Caco-2 (cell line): Measurements from ENCODE around the gene ZSWIM5. TPM values are rescaled to one million over a fixed set of nuclear protein-coding genes. Genes with fewer than 3 reads are reported as not detected.

Source experiments
- BruUV-seq: library from RNA; stranded (reverse); fragments of 400-500 nt; replicated peaks from 2 replicates; lab custom pipeline; 2021; lab: Mats Ljungman, UMichigan
- CTCF ChIA-PET: fragments of 300-600 bp; sonication (Branson Sonifier 250); formaldehyde crosslinking; loops from one replicate; lab custom pipeline; 2022; ENCODE audit warnings: antibody characterized with exemption; lab: Charles Lee
- POLR2A ChIA-PET: fragments of 300-600 bp; sonication (Branson Sonifier 250); formaldehyde crosslinking; loops from one replicate; lab custom pipeline; 2022; ENCODE audit warnings: antibody characterized with exemption; lab: Charles Lee
- DNase-seq, 2 experiments: peaks; one replicate each; pipeline versions ENCODE4 v3.0.0 to v3.0.0-alpha.2; 2020 to 2022
- H3K27me3 ChIP-seq: replicated peaks from 2 replicates; pipeline ENCODE4 v1.6.0; 2011; ENCODE audit warnings: low read length; ENCODE audit not compliant: control insufficient read depth, insufficient read depth
- H3K36me3 ChIP-seq: 2 replicates; pipeline ENCODE4 v1.5.1; 2011; ENCODE audit warnings: low read length; ENCODE audit not compliant: control insufficient read depth, insufficient read depth
- H3K4me1 ChIP-seq: fragments of 250-450 bp; sonication (Bioruptor Pico); 2 replicates; pipeline ENCODE4 v1.5.1; 2020; ENCODE audit warnings: mild to moderate bottlenecking
- H3K4me3 ChIP-seq: 2 replicates; pipeline ENCODE4 v1.5.1; 2011; ENCODE audit warnings: low read depth, mild to moderate bottlenecking, control low read depth, low read length
- H3K9me3 ChIP-seq: fragments of 250-450 bp; sonication (Bioruptor Pico); 2 replicates; pipeline ENCODE4 v1.5.1; 2020; ENCODE audit warnings: mild to moderate bottlenecking, moderate library complexity
- H3K27ac Mint-ChIP-seq: one replicate; pipeline ENCODE4 v1.8.0; 2022; ENCODE audit warnings: mixed read lengths; ENCODE audit not compliant: unreplicated experiment
- H3K27me3 Mint-ChIP-seq: one replicate; pipeline ENCODE4 v1.8.0; 2022; ENCODE audit warnings: mixed read lengths; ENCODE audit not compliant: insufficient read depth, unreplicated experiment
- H3K36me3 Mint-ChIP-seq: one replicate; pipeline ENCODE4 v1.8.0; 2022; ENCODE audit warnings: mild to moderate bottlenecking, mixed read lengths; ENCODE audit not compliant: insufficient read depth, unreplicated experiment
- H3K4me1 Mint-ChIP-seq: one replicate; pipeline ENCODE4 v1.8.0; 2022; ENCODE audit warnings: low read depth, mixed read lengths; ENCODE audit not compliant: unreplicated experiment
- H3K4me3 Mint-ChIP-seq: one replicate; pipeline ENCODE4 v1.8.0; 2022; ENCODE audit warnings: mild to moderate bottlenecking, moderate library complexity, mixed read lengths; ENCODE audit not compliant: unreplicated experiment
- H3K9me3 Mint-ChIP-seq: one replicate; pipeline ENCODE4 v1.8.0; 2022; ENCODE audit warnings: mixed read lengths; ENCODE audit not compliant: unreplicated experiment
- CTCF ChIP-seq, 2 experiments: fragments of 200-600 bp in 1 of 2; IDR thresholded peaks; 1 replicate in 1 of 2; 2 replicates in 1 of 2; pipeline versions ENCODE4 v1.5.1 to v1.8.0; 2011 to 2022; ENCODE audit warnings: antibody characterized with exemption in 1 of 2, control low read depth in 1 of 2, inconsistent platforms in 1 of 2, low read depth in 1 of 2, low read length in 1 of 2, mild to moderate bottlenecking in 1 of 2, moderate library complexity in 1 of 2; ENCODE audit not compliant: insufficient read depth in 1 of 2, severe bottlenecking in 1 of 2, unreplicated experiment in 1 of 2
- intact Hi-C: fragments of 100-400 bp; cut with micrococcal nuclease; formaldehyde crosslinking; loops from one replicate; pipeline ENCODE4 v1.10.0; 2022; ENCODE audit not compliant: unreplicated experiment
- total RNA-seq: library from RNA; stranded (reverse); gene quantifications from 2 replicates; pipeline ENCODE4 v1.2.3, GENCODE V29; 2022

ZSWIM5 gene
- total RNA-seq, 1 experiment from 2014 or later: 0.54 TPM

- H3K36me3 ChIP-seq: no peaks in the 10 kb centered on the region
- CTCF ChIA-PET: no interaction called here
- intact Hi-C loops: no loop called here
- Mint-ChIP-seq H3K9me3 (peaks cover 30% of the 10 kb centered on the region), H3K4me3 (no peak overlapping the region), H3K36me3 (no peaks in the 10 kb centered on the region), H3K27ac (no peak overlapping the region), H3K4me1 (peaks cover 5% of the 10 kb centered on the region), H3K27me3 (no peaks in the 10 kb centered on the region)
- DNase-seq: no peak
- H3K4me1 ChIP-seq: no peaks in the 10 kb centered on the region
- BruUV-seq: no TSS peak
- POLR2A ChIA-PET: no interaction called here
- H3K4me3 ChIP-seq: no peak overlapping the region
- H3K9me3 ChIP-seq: no peaks in the 10 kb centered on the region
- H3K27me3 ChIP-seq: no peaks in the 10 kb centered on the region
- TF ChIP-seq CTCF (IDR thresholded peaks at IDR 0.05; ENCODE audit: insufficient read depth in 1 of 2, low read depth in 1 of 2, low read length in 1 of 2, severe bottlenecking in 1 of 2, unreplicated experiment in 1 of 2): no peak
These were observed 37.3 kb upstream of the ZSWIM5 start for GRCh38 chr1:45243476-45244343.

- Histone ChIP-seq H3K4me1 (no peaks in the 10 kb centered on the region), H3K4me3 (no peak overlapping the region), H3K36me3 (no peaks in the 10 kb centered on the region), H3K27me3 (no peaks in the 10 kb centered on the region), H3K9me3 (no peaks in the 10 kb centered on the region)
- H3K9me3 Mint-ChIP-seq: peaks cover 18% of the 10 kb centered on the region
- DNase-seq: no peak
- H3K4me3 Mint-ChIP-seq: no peak overlapping the region
- no peak for TF ChIP-seq CTCF (IDR thresholded peaks at IDR 0.05; ENCODE audit: insufficient read depth in 1 of 2, low read depth in 1 of 2, low read length in 1 of 2, severe bottlenecking in 1 of 2, unreplicated experiment in 1 of 2)
- ChIA-PET POLR2A (no interaction called here), CTCF (no interaction called here)
- H3K4me1 Mint-ChIP-seq: no peaks in the 10 kb centered on the region
- H3K36me3 Mint-ChIP-seq: no peaks in the 10 kb centered on the region
- BruUV-seq: no TSS peak
- no peak overlapping the region for H3K27ac Mint-ChIP-seq
- intact Hi-C loops: no loop called here
- H3K27me3 Mint-ChIP-seq: peaks cover 3% of the 10 kb centered on the region
These were observed 32.4 kb upstream of the ZSWIM5 start for GRCh38 chr1:45238846-45239245.

GRCh38 chr1:45236136-45236535 is 29.7 kb upstream of the ZSWIM5 start:
- DNase-seq: no peak
- no TSS peak for BruUV-seq
- H3K4me1 Mint-ChIP-seq: no peaks in the 10 kb centered on the region
- no peak for TF ChIP-seq CTCF (IDR thresholded peaks at IDR 0.05; ENCODE audit: insufficient read depth in 1 of 2, low read depth in 1 of 2, low read length in 1 of 2, severe bottlenecking in 1 of 2, unreplicated experiment in 1 of 2)
- CTCF ChIA-PET: no interaction called here
- intact Hi-C loops: no loop called here
- peaks cover 3% of the 10 kb centered on the region for H3K27me3 Mint-ChIP-seq
- Histone ChIP-seq H3K9me3 (no peaks in the 10 kb centered on the region), H3K27me3 (no peaks in the 10 kb centered on the region), H3K36me3 (no peaks in the 10 kb centered on the region), H3K4me1 (no peaks in the 10 kb centered on the region), H3K4me3 (no peak overlapping the region)
- no peak overlapping the region for H3K4me3 Mint-ChIP-seq
- no peak overlapping the region for H3K27ac Mint-ChIP-seq
- peaks cover 8% of the 10 kb centered on the region for H3K9me3 Mint-ChIP-seq
- POLR2A ChIA-PET: no interaction called here
- H3K36me3 Mint-ChIP-seq: no peaks in the 10 kb centered on the region
